GM21528 (cell line): ENCODE results near the gene MRPS2.

ENCODE experiments used
- ATAC-seq: cut with Tn5 transposase; IDR thresholded peaks from one replicate; pipeline ENCODE4 v1.9.1; 2021; ENCODE audit warnings: mild to moderate bottlenecking, moderate library complexity; ENCODE audit not compliant: unreplicated experiment, low FRiP score

MRPS2 gene

DNA sequence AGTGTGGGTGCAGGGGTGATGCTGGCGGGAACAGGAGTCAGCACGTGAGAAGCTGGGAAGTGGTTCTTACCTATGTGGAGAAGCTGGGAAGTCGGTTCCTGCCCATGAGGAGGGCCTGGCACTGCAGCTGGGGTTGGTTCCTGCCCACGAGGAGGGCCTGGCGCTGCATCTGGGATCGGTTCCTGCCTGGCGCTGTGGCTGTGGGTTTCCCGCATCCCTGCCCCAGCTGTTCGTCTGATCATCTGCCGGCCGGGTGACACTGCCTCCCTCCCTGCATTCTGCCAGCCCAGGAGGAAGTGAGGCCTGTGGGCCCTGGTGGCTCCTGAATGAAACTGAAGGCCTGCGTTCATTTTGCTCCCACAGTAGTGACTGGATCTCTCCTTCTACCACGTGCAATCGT, 50.5 kb downstream of the MRPS2 start:
- ATAC-seq: no peak

DNA sequence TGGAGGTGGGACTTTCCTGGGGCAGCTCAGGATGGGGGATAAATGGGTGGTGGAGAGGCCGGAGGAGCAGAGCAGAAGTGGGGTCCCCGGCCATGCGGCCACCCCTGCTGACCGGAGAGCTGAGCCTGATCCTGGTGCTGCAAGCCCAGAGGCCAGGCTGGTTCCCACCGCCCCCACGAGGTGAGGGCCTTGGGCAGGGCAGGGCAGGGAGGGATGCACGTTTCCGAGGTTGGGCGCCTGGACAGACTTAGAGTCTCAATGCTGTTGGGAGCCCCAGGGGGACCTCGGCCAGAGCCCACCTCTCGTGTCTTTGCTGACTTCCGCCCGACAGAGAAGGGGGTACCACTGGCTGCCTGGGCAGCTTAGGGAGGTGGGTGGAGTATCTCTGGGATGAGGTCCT, 51.0 kb downstream of the MRPS2 start:
- no peak for ATAC-seq

DNA sequence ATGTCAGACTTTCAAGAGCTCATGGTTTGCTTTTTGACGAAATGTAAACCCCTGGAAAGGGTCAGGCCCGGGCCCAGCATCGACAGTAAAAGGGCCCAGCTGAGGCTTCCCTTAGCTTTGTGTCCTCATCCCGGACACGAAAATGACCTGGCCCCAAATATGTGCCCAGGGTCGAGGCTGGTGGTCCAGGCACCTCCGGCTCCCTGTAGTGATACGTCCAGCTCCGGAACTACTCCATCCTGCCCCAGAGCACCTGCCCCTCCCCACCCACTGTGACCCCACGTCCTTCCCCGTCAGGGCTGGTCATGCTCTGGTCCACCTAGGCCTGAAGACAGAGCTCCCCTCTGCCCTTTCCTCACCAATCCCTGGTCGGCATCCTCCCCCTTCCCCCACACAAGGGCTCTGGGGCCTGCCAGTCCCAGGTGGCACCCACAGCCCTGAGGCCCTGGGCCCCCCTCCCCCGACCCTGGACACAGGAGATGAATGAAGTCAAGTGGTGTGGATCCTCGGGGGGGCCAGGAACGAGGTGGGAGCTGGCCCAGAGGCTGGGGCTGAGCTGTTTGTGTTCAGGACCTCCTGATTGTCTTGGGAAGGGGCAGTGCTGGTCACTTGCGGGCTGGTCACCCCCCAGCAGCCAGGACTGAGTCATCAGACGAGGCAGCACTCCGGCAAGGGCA, 51.7 kb downstream of the MRPS2 start:
- no peak for ATAC-seq

DNA sequence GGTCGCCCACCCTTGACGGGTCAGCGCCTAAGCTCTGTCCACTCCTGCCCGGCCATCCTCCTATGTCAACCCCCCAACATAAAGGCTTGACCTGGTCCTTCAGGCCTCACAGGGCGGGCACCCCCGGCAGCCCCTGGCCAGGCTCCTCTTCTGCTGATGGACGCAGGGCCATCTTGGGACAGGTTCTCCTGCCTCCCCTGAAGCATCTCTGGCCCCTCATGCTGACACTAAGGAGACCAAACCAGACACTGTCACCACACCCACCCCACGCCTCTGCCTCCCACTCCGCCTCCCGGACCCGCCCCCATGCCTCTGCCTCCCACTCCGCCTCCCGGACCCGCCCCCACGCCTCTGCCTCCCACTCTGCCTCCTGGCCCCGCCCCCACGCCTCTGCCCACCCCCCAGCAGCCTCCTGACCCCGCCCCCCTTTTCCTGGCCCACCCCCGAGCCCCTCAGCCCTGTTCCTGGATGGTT, 52.3 kb downstream of the MRPS2 start:
- ATAC-seq: no peak
